Measurements from ENCODE around the gene RERE. TPM values are rescaled to one million over a fixed set of nuclear protein-coding genes. Genes with fewer than 3 reads are reported as not detected.

RERE gene
- total and polyA plus RNA-seq, 2 experiments from 2014 or later = 39.8 to 62.8 TPM

GRCh38 chr1:8339203-8339600 is 478.2 kb downstream of the RERE start:
- H2AFZ ChIP-seq = no peak overlapping the region
- no peak overlapping the region for H3K27ac ChIP-seq
- no peaks in the 10 kb centered on the region for H4K20me1 ChIP-seq (ENCODE audit: insufficient read depth, poor library complexity, severe bottlenecking)
- H3K4me3 ChIP-seq = no peak overlapping the region
- no peak overlapping the region for H3K4me2 ChIP-seq
- 95% methylated on average over 10 of the region's 13 CpGs for WGBS (ENCODE audit: low lambda C conversion rate, missing lambda C conversion rate)
- H3K36me3 ChIP-seq (replicated peaks; ENCODE audit: insufficient read depth, low read depth) = no peaks in the 10 kb centered on the region
- H3K9me2 ChIP-seq (replicated peaks; ENCODE audit: insufficient read depth) = no peaks in the 10 kb centered on the region
- no peaks in the 10 kb centered on the region for H3K9me3 ChIP-seq (ENCODE audit: low read depth)
- DNase-seq (ENCODE audit: low spot score) = no peak
- TF ChIP-seq CTCF (IDR thresholded peaks at IDR 0.05; ENCODE audit: poor library complexity) (no peak), EZH2 (IDR thresholded peaks at IDR 0.05; ENCODE audit: borderline replicate concordance) (no peak), EZH2phosphoT487 (IDR thresholded peaks at IDR 0.05; ENCODE audit: low read depth, severe bottlenecking, unreplicated experiment) (no peak)
- no peaks in the 10 kb centered on the region for H3K4me1 ChIP-seq (ENCODE audit: insufficient read depth)
- H3K27me3 ChIP-seq = no peaks in the 10 kb centered on the region
- H3K79me2 ChIP-seq = no peaks in the 10 kb centered on the region

DNA sequence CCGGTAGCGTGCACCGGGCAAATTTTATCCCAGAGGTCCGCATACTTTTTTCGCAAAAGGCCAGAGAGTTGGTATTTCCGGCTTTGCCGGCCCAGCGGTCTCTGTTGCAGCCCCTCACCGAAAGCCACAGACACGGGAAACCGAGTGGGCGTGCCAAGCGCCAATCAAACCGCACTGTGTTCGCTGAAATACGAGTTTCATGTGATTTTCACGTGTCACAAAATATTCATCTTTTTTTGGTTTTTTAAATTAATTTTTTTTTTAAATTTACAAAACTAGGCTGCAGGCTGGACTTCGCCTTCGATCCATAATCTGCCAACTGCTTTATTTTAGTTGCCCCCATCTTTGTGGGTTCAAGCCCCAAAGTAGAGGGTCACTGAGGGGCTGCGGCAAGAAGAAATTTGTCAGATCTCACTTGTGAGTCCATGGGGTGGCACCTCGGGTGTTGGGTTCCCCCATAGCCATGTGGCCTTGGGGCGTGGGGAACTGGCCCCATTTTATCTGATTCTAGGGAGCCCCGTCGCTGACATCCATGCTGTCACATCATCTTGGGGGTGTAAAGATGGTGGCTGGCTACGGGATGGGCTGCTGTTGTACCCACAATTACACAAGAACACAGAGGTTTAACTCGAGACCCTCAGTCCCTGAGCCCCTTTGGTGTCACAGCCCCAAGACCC is 478.8 kb downstream of the RERE start:
- Histone ChIP-seq H3K4me1 (ENCODE audit: insufficient read depth) (no peaks in the 10 kb centered on the region), H3K36me3 (replicated peaks; ENCODE audit: insufficient read depth, low read depth) (no peaks in the 10 kb centered on the region), H4K20me1 (ENCODE audit: insufficient read depth, poor library complexity, severe bottlenecking) (no peaks in the 10 kb centered on the region), H3K9me2 (replicated peaks; ENCODE audit: insufficient read depth) (no peaks in the 10 kb centered on the region), H2AFZ (no peak overlapping the region), H3K27ac (no peak overlapping the region), H3K9me3 (ENCODE audit: low read depth) (no peaks in the 10 kb centered on the region), H3K4me3 (no peak overlapping the region), H3K4me2 (no peak overlapping the region), H3K27me3 (no peaks in the 10 kb centered on the region), H3K79me2 (no peaks in the 10 kb centered on the region)
- 95% methylated on average over 26 of the region's 26 CpGs for WGBS (ENCODE audit: low lambda C conversion rate, missing lambda C conversion rate)
- TF ChIP-seq CTCF (IDR thresholded peaks at IDR 0.05; ENCODE audit: poor library complexity) (no peak), EZH2phosphoT487 (IDR thresholded peaks at IDR 0.05; ENCODE audit: low read depth, severe bottlenecking, unreplicated experiment) (no peak), EZH2 (IDR thresholded peaks at IDR 0.05; ENCODE audit: borderline replicate concordance) (no peak)
- DNase-seq (ENCODE audit: low spot score) = no peak

GRCh38 chr1:8337776-8338525 is 479.5 kb downstream of the RERE start:
- Histone ChIP-seq H3K36me3 (replicated peaks; ENCODE audit: insufficient read depth, low read depth) (no peaks in the 10 kb centered on the region), H2AFZ (no peak overlapping the region), H3K27me3 (no peaks in the 10 kb centered on the region), H3K4me1 (ENCODE audit: insufficient read depth) (no peaks in the 10 kb centered on the region), H3K4me3 (no peak overlapping the region), H3K9me3 (ENCODE audit: low read depth) (no peaks in the 10 kb centered on the region), H3K27ac (no peak overlapping the region), H3K79me2 (no peaks in the 10 kb centered on the region), H3K9me2 (replicated peaks; ENCODE audit: insufficient read depth) (no peaks in the 10 kb centered on the region), H3K4me2 (no peak overlapping the region), H4K20me1 (ENCODE audit: insufficient read depth, poor library complexity, severe bottlenecking) (no peaks in the 10 kb centered on the region)
- TF ChIP-seq EZH2 (IDR thresholded peaks at IDR 0.05; ENCODE audit: borderline replicate concordance) = no peak
- no peak for TF ChIP-seq CTCF (IDR thresholded peaks at IDR 0.05; ENCODE audit: poor library complexity)
- TF ChIP-seq EZH2phosphoT487 (IDR thresholded peaks at IDR 0.05; ENCODE audit: low read depth, severe bottlenecking, unreplicated experiment) = no peak
- no peak for DNase-seq (ENCODE audit: low spot score)
- 95% methylated on average over 24 of the region's 25 CpGs for WGBS (ENCODE audit: low lambda C conversion rate, missing lambda C conversion rate)

Data from hepatocyte (in vitro differentiated cells).